Stimulated activated CD8-positive, alpha-beta memory T cell treated with anti-CD3 and anti-CD28 coated beads, Interleukin-2, amount 100 ng/mL, for 48 hours (primary cell): ENCODE results near the gene EMP3.
A peak's percentile ranks its signal among the peaks of the same experiment; 100 is the strongest.
"Not testable (repeated sequence)": the region's sequence is repeated elsewhere in the genome, so short reads cannot be mapped to it uniquely, and the experiment has no call there.

Experiments used
- DNase-seq, 2 donors: peaks; one replicate each; pipeline ENCODE4 v3.0.0-alpha.2; 2020; ENCODE audit warnings: low read depth in 2 of 2

Gene EMP3, protein sequence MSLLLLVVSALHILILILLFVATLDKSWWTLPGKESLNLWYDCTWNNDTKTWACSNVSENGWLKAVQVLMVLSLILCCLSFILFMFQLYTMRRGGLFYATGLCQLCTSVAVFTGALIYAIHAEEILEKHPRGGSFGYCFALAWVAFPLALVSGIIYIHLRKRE

DNA sequence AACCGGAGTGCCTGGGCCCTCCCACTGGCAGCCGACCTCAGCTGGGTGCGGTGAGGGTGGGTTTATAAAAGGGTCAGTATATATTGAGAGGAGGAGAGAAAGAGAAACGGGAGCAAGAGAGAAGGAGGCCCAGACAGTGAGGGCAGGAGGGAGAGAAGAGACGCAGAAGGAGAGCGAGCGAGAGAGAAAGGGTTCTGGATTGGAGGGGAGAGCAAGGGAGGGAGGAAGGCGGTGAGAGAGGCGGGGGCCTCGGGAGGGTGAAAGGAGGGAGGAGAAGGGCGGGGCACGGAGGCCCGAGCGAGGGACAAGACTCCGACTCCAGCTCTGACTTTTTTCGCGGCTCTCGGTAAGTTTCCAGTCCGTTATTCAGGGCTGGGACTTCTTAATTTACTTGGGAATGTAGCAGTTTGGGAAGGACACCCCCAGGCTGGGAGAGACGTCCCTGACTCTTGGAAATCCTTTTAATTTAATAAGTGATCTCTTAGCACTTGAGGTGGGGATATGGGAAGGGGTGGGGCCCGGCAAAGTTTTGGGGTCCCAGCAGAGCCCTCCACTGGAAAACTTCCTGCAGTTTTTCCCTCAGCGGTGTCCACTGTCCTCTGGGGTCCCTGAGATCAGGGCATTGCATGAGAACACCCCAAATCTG is at the start of gene EMP3:
TSS of gene EMP3 (plus strand) at position 288 of the 646 bp plus-strand sequence. CDS start 1,293 bp downstream, outside the sequence.
- DNase-seq: peak; percentile 61 to 80

- no peak for DNase-seq
Measured at GRCh38 chr19:48279747-48280146, 45.6 kb upstream of the EMP3 start.

DNA sequence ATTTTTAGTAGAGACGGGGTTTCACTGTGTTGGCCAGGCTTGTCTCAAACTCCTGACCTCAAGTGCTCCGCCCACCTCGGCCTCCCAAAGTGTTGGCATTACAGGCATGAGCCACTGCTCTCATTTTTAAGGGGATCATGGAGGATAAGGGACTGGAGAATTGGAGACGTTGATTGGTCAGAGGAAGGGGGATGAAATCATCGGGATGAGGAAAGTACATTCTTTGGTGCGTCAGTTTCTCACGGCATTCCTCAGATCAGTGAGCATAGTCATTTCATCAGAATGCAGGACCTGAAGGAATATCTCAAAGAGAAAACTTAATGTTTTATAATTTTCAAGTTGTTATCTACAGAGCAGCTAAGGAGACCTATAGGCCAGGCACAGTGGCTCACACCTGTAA is 41.4 kb upstream of the EMP3 start:
- no peak for DNase-seq

GRCh38 chr19:48284896-48285295 is 40.5 kb upstream of the EMP3 start:
- DNase-seq: no peak

DNA sequence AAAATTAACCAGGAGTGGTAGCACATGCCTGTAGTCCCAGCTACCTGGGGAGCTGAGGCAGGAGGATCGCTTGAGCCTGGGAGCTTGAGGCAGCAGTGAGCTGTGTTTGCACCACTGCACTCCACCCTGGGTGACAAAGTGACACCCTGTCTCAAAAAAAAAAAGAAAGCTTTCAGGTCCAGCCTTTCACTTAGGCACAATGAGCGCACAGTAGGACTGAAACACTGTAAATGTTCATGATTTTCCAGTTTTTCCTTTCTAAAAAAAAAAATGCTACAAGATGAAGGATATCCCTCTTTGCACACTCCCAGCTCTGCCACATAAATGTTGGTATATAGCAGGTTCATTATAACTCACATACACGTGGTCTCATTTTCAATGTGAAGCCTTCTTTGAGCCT is 37.6 kb upstream of the EMP3 start:
- no peak for DNase-seq

- no peak for DNase-seq
Measured at GRCh38 chr19:48290401-48290770, 35.0 kb upstream of the EMP3 start.

GRCh38 chr19:48290771-48291488 is 34.4 kb upstream of the EMP3 start:
- DNase-seq: peak; percentile 40 to 48

GRCh38 chr19:48291489-48291815 is 33.9 kb upstream of the EMP3 start:
- not testable (repeated sequence) for DNase-seq

DNA sequence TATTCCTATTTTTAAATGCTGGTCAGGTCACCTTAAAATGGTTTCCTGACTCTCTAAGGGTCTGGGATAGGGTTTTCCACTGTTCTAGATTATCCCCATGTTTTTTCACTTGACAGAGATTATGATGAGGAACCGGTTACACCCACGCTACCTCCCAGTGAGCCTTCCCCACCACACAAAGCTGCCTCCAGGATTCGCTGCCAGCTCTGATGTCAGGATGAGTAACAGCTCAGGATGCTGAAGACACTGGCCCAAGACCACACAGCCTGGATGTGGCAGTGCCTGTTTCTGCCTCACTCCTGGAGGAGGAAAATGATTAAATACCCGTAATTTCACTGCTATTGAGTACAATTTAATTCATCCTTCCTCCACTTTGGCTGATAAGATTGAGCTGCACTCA is 32.6 kb upstream of the EMP3 start:
- DNase-seq: no peak

GRCh38 chr19:48295458-48295857 is 29.9 kb upstream of the EMP3 start:
- no peak for DNase-seq

GRCh38 chr19:48296963-48297734 is 28.2 kb upstream of the EMP3 start:
- DNase-seq: no peak

- DNase-seq: no peak
Measured at GRCh38 chr19:48297975-48298374, 27.4 kb upstream of the EMP3 start.

GRCh38 chr19:48301886-48302599 is 23.3 kb upstream of the EMP3 start:
- DNase-seq: no peak

- DNase-seq: no peak
Measured at GRCh38 chr19:48302600-48302959, 22.8 kb upstream of the EMP3 start.

DNA sequence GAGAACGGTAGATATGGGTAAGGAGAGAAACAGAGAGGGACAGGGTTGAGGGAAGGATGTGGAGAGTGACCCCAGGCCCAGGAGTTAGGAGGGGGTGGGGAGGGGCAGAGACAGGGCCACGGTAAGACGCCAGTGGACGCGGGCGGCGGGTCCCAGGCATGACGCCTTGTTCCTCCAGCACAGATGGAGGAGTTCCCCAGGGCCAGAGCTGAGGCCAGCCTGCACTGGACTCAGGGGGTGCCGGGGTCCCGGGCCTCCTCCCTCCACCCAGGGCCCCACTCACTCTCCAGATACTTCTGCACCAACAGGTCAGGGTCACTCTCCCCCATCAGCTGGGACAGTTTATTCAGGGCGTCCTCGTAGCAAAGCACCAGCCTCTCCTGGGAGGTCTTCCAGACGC is 22.0 kb upstream of the EMP3 start:
- DNase-seq: no peak

DNA sequence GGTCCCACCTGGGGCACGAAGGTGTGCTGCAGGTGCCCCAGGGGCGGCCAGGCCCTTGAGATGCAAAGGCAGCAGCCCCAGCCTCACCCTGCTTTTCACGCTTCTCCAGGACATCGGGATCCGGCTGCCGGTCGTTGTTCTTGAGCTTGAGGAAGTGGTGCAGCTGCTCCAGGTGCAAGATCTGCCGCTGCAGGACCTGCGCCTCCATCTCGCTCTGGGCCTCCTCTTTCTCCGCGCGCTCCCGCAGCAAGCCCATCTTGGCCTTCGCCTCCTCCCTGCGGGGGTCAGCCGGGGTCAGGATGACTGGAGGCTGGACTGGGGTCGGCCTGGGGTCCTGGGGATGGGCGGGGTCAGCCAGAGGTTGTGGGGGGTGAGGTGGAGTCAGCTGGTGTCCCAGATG is 21.5 kb upstream of the EMP3 start:
- no peak for DNase-seq

GRCh38 chr19:48308631-48309586 is 16.4 kb upstream of the EMP3 start:
- DNase-seq: no peak

GRCh38 chr19:48309731-48310130 is 15.6 kb upstream of the EMP3 start:
- not testable (repeated sequence) for DNase-seq

GRCh38 chr19:48310227-48310626 is 15.1 kb upstream of the EMP3 start:
- no peak for DNase-seq

DNA sequence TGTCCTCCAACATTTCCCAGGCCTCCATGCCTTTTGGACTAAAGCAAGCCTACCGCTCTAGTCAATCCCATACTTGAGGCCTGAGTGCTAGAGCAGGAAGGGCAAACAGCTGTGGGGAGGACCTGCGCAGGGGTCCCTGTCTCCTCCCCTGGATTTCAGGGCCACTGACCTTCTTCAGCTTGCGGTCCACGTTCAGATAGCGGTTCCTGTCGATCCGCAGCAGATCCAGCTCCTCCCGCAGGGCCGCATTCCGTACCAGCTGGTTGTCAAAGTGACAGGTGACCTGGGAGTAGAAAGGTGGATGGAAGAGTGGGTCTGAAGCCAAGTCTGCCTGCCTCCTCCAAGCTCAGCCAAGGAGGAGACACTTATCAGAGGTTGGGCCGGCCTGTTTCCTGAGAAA is 14.0 kb upstream of the EMP3 start:
- no peak for DNase-seq

DNA sequence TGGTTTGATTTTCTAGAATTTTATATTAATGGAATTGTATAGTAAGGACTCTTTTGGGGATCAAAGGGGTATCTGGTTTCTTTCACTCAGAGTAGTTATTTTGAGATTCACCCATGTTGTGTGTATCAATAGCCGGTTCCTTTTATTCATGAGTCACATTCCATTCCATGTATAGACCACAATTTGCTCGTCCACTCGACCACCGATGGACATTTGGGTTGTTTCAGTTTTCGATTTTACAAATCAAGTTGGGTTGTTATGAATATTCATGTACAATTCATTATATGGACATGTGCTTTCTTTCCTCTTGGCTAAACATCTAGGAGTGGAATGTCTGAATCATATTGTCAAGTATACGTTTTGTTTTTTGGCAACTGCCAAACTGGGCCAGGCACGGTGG is 9.6 kb upstream of the EMP3 start:
- DNase-seq: no peak
